Activated T-helper 2 cell treated with anti-CD3 and anti-CD28 coated beads, Interferon-gamma antibody, Interleukin-2, Interleukin-4, amounts not matched to agents 10 μg/mL and 5 μg/mL and 100 μg/mL, durations not matched to agents 14 hours and 24 hours and 36 hours (primary cell): ENCODE data around the gene ANTKMT. TPM values are rescaled to one million over a fixed set of nuclear protein-coding genes. Genes with fewer than 3 reads are reported as not detected.
A peak's percentile ranks its signal among the peaks of the same experiment; 100 is the strongest.

Experiments used
- DNase-seq: peaks from one replicate; pipeline ENCODE4 v3.0.0; 2021; ENCODE audit warnings: low spot score
- H3K27ac Mint-ChIP-seq: one replicate; pipeline ENCODE4 v1.8.0; 2021; ENCODE audit warnings: mixed read lengths
- H3K27me3 Mint-ChIP-seq: one replicate; pipeline ENCODE4 v1.8.0; 2021; ENCODE audit warnings: low read depth, mixed read lengths
- H3K36me3 Mint-ChIP-seq: one replicate; pipeline ENCODE4 v1.8.0; 2021; ENCODE audit warnings: low read depth, mixed read lengths
- H3K4me1 Mint-ChIP-seq: one replicate; pipeline ENCODE4 v1.8.0; 2021; ENCODE audit warnings: low read depth, mixed read lengths
- H3K4me3 Mint-ChIP-seq: one replicate; pipeline ENCODE4 v1.8.0; 2021; ENCODE audit warnings: low read depth, mild to moderate bottlenecking, moderate library complexity, mixed read lengths
- H3K9me3 Mint-ChIP-seq: one replicate; pipeline ENCODE4 v1.8.0; 2021; ENCODE audit warnings: mixed read lengths
- intact Hi-C: fragments of 100-400 bp; cut with micrococcal nuclease; formaldehyde crosslinking; loops from one replicate; pipeline ENCODE4 v1.15.1; 2023
- total RNA-seq: library from RNA; stranded (reverse); gene quantifications from 2 replicates; pipeline ENCODE4 v1.2.3, GENCODE V29; 2022

ANTKMT gene
- total RNA-seq, 1 donor from 2014 or later = 54.4 TPM

DNA sequence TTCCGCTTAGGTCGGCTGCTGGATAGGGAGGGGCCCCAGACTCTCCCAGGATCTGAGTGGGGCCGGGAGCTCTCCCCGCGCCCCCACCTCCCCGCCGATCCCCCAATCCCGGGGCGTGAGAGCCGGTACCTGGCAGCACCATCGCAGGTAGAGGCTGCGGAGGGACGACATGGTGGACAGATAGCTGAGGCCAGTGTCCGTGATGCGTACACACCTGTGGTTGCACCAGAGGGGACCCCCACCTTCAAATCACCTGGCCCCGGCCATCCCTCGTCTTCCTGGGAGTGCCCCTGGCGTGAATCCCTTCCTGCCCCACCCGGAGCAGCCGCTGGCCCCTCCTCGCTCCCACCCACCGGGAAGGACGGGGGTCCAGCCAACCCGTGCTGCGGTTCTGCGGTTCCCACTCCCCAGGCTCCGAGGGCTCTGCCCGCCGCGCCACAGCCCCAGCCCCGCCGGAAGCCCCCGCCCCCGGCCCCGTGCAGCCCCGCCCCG is 26.0 kb upstream of the ANTKMT start:
- H3K27me3 Mint-ChIP-seq = peaks cover 15% of the 10 kb centered on the region
- no peak overlapping the region for H3K4me3 Mint-ChIP-seq
- H3K9me3 Mint-ChIP-seq = no peaks in the 10 kb centered on the region
- intact Hi-C loops = no loop called here
- H3K27ac Mint-ChIP-seq = no peak overlapping the region
- no peak for DNase-seq
- peaks cover 6% of the 10 kb centered on the region for H3K4me1 Mint-ChIP-seq
- peaks cover 6% of the 10 kb centered on the region for H3K36me3 Mint-ChIP-seq

DNA sequence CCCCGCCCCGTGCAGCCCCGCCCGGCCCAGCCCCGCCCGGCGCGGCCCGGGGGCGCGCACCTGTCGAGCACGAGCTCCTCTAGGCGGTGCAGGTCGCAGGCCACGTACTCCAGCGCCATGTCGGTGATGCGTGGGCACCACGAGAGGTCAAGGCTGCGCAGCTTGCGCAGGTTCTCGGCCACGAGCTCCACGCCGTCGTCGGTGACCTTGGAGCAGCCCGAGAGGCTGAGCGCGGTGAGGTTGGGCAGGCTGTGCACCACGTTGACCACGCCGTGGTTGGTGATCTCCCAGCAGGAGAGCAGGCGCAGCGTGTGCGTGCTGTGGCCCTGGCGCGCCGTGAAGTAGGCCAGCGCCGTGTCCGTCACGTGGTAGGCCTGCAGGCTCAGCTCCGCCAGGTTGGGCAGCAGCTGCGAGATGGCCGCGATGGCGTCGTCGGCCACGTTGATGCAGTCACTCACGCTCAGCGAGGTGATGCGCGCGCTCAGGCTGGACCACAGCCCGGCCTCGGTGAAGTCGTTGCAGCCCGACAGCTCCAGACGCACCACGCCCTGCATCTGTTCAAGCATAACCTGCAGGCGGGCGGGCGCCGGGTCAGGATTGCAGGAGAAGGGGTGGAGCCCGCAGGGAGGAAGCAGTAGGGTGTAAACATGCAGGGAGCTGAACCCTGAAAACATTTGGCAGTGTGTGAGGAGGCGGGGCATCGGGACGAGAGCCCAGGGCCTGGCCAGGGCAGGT is 25.4 kb upstream of the ANTKMT start:
- Mint-ChIP-seq H3K36me3 (peaks cover 3% of the 10 kb centered on the region), H3K4me1 (peaks cover 6% of the 10 kb centered on the region), H3K4me3 (peak overlapping the region; percentile 76), H3K9me3 (no peaks in the 10 kb centered on the region), H3K27ac (peak overlapping the region; percentile 46), H3K27me3 (peaks cover 15% of the 10 kb centered on the region)
- peak; percentile 67 for DNase-seq
- intact Hi-C loops = no loop called here

DNA sequence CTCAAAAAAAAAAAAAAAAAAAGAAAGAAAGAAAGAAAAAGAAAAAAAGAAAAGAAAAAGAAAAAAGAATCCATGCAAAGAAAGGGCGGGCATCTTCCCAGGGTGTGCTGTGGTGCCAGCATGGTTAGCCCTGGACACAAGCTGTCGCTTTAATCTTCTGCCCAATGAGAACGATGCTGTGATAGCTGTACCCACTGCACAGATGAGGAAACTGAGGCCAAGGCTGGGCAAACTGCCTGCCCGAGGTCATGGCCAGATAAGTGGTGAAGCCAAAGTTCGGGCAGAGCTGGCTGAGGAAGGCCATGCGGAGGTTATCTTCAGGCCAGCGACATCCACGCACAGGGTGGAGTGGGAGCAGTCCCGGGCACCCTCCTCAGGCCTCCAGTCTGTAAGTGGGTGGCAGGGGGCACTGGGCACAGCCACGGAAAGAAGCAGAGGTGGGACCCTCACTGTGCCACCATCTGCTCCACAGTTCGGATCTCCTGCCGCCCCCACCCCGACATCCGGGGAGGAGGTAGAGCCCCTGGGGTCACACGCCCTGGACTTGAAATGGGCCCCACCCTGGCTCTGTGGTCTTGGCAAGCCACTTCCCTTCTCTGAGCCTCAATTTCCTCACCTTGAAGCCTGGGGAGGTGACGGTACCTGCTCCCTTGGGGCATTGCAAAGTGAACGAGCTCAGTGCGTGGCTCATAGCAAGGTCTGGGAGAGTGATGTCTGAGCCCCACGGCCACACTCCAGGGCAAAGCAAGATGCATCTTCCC is 21.9 kb upstream of the ANTKMT start:
- Mint-ChIP-seq H3K27me3 (peaks cover 13% of the 10 kb centered on the region), H3K36me3 (no peaks in the 10 kb centered on the region), H3K4me1 (peaks cover 6% of the 10 kb centered on the region), H3K27ac (no peak overlapping the region), H3K9me3 (no peaks in the 10 kb centered on the region), H3K4me3 (no peak overlapping the region)
- intact Hi-C loops = no loop called here
- DNase-seq = no peak

DNA sequence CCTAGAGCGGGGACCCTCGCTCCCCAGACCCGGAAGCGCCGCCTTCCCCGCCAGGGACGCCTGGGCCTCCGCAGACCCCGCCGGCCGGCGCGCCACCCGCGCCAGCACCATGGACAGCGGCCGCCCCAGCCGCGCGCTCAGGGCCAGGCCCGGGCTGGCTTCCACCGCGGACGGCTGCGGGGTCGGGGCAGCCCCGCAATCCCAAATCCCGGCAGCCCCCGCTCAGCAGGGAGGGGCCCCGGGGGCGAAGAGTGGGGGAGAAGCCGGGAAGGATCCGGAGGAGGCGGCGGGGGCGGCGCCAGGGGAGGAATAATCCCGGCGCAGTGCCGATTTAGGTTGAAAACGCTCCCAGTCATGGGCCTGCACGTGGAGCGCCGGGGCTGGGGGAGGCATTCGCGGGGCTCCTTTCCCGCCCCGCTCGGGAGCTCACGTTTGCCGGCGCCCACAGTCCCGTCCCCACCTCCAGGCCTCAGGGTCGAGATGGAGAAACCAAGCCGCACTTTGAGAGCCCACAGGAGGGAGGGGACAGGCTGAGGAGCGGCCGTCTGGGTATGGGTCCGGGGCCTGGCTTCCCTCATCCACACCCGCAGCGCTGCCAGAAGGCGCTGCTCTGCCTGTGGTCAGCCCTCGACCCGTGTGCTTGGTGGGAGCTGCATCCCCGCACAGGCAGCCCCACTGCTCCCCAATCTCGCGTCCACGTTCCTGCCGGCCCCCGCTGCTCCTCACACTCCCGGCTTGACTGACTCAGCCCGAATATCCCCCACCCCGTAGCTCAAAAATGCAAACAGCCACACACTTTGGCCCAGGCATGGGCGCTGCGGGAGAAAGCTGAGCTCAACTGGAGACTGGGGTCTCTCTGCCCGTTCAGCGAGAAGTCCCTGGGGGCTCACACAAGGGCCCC is 20.0 kb upstream of the ANTKMT start:
- intact Hi-C loops = no loop called here
- Mint-ChIP-seq H3K27ac (no peak overlapping the region), H3K4me3 (no peak overlapping the region), H3K27me3 (peaks cover 13% of the 10 kb centered on the region), H3K4me1 (no peaks in the 10 kb centered on the region), H3K9me3 (no peaks in the 10 kb centered on the region), H3K36me3 (no peaks in the 10 kb centered on the region)
- peak; percentile 38 for DNase-seq

DNA sequence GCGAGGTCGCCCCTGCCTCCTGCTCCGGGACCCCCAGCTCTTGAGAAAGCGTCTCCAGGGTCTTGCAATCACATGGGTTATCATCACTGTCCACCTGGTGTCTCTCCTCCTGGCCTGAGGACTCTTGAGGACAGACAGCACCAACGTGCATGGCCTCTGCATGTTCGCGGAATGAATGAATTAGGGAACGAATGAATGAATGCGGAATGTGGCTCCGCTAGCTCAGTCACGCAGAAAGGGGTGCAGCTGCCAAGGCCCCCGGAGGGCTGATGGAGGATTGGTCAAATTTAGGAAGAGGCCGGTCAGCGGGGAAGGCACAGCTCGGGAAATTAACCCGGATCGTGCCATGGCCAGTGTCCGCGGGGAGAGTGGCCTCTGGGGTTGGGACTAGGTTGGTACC is 18.6 kb upstream of the ANTKMT start:
- DNase-seq = no peak
- Mint-ChIP-seq H3K27me3 (peaks cover 22% of the 10 kb centered on the region), H3K27ac (no peak overlapping the region), H3K4me3 (no peak overlapping the region), H3K4me1 (no peaks in the 10 kb centered on the region), H3K9me3 (no peaks in the 10 kb centered on the region), H3K36me3 (no peaks in the 10 kb centered on the region)
- intact Hi-C loops = no loop called here

DNA sequence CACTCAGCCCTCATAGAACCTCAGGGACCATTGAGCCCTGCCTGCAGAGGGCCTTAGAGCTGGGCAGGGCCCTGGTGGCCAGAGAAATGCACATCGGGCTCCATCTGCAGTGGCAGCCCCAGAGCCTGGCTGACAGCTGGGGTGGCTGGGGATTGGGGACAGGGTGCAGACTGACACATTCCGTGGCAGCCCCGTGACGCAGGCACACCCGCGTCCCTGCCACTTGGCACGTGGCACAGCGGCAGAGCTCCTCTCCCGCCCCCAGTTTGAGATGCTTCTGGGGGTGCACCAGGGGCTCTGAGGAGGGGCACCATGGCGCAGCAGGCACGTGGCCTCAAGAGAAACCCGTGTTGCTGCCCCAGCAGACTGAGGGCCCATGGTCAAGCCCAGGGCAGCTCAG is 17.5 kb upstream of the ANTKMT start:
- Mint-ChIP-seq H3K9me3 (no peaks in the 10 kb centered on the region), H3K27me3 (peaks cover 30% of the 10 kb centered on the region)
- no peak for DNase-seq

DNA sequence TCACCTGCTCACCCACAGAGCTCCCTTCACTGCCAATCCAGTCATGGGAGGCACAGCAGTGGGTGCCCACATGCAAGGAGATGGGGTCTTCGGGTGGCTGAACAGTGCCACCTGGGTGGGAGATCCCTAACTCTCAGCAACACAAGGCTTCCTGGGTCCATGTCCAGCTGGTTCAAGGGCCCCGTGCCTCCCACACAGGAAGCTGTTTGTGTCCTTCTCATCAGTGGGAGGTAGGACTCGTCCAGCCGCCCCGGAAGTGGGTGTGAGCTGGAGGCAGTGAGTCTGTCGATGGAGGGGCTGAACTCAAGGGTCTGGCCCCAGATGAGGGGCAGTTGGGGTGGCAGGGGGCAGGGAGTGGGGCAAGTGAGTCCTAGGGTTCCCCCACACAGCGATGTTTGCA is 16.9 kb upstream of the ANTKMT start:
- H3K27ac Mint-ChIP-seq = no peak overlapping the region
- no peaks in the 10 kb centered on the region for H3K36me3 Mint-ChIP-seq
- peaks cover 35% of the 10 kb centered on the region for H3K27me3 Mint-ChIP-seq
- no peak for DNase-seq
- H3K4me1 Mint-ChIP-seq = no peaks in the 10 kb centered on the region
- H3K9me3 Mint-ChIP-seq = no peaks in the 10 kb centered on the region
- intact Hi-C loops = no loop called here
- no peak overlapping the region for H3K4me3 Mint-ChIP-seq

More for the DNA sequence above, 17.5 kb upstream of the ANTKMT start:
- H3K27ac Mint-ChIP-seq = no peak overlapping the region
- H3K4me3 Mint-ChIP-seq = no peak overlapping the region
- intact Hi-C loops = no loop called here
- H3K36me3 Mint-ChIP-seq = no peaks in the 10 kb centered on the region
- no peaks in the 10 kb centered on the region for H3K4me1 Mint-ChIP-seq

DNA sequence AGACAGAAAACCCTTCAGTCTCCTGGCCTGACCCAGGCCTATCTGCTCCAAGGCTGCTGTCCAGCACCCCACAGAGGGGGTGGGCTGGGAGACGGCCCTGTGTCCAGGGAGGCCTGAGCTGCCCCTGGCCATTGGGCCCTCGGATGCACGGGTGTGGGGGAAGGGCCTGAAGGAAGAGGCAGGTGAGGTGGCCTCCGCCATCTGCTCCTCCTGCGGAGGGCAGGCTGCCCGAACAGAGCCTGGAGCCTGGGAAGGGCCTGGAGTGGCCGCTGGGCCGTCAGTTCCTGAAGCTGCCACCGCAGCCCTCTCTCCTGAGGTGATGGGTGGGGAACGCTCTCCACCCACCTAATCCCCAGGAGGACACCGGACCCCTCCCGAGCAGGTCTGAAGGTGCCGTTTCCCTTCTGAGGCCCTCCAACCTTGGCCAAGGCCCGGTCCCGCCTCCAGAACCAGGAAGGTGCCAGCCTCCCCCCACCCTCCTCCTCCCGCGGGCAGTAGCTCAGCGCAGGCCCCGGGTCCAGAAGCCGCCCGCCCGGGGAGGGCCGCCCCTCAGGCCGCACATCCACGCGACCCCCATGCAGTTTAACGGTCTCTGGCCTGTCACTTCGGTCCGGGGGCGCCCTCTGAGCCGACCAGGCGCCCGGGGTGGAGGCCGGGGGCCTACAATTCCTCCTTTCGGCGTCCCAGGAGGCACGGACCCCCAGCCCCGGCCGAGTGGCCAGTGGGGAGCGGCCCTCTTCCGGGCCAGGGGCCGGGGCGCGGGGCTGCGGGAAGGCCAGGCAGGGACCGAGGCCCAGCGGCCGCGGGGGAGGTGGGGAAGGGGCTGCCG is 16.2 kb upstream of the ANTKMT start:
- Mint-ChIP-seq H3K36me3 (no peaks in the 10 kb centered on the region), H3K4me3 (no peak overlapping the region), H3K9me3 (no peaks in the 10 kb centered on the region), H3K27ac (no peak overlapping the region), H3K4me1 (no peaks in the 10 kb centered on the region), H3K27me3 (peaks cover 35% of the 10 kb centered on the region)
- intact Hi-C loops = no loop called here
- DNase-seq = no peak

DNA sequence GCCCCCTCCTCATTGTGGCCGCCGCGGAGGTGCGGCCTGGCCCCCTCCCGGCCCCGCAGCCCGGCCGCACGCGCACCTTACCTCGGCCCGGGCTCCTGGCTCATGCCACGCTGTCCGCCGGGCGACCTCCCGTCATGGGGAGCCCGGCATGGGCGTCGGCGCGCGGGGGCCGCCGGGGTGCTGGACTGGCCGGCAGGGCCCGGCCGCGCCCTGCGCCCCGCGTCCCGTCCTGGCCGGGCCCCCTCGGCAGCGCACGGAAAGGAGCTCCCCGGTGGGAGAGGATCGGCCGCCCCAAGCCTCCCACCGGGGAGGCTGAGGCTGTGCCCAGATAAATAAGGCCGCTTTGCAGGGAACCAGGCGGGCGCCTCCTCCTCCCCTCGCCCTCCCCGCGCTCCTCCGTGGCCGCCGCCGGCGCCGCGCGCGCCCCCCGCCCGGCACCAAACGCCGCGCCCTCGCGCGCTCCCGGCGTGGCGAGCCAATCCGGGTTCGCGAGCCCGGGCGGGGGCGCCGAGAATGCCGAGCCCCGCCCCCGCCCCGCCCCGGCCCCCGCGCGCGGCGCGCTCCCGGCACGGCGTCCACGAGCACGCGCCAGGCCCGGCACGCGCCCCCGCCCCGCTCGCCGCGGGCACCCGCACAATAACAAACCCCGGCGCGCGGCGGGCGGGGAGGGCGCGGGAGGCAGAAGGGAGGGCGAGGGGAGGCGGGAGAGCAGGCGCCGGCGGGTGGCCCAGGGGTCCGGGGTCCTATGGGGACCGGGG is 15.3 kb upstream of the ANTKMT start, which contains the start of gene FBXL16:
TSS of gene FBXL16 (minus strand) at position 371 of the 758 bp plus-strand sequence. CDS start 8,396 bp downstream, outside the sequence.
- Mint-ChIP-seq H3K4me1 (no peaks in the 10 kb centered on the region), H3K27me3 (peaks cover 35% of the 10 kb centered on the region), H3K4me3 (no peak within 1 kb of the TSS), H3K36me3 (no peaks in the 10 kb centered on the region), H3K9me3 (no peaks in the 10 kb centered on the region), H3K27ac (no peak within 1 kb of the TSS)
- no peak for DNase-seq
- intact Hi-C loops = no loop called here

DNA sequence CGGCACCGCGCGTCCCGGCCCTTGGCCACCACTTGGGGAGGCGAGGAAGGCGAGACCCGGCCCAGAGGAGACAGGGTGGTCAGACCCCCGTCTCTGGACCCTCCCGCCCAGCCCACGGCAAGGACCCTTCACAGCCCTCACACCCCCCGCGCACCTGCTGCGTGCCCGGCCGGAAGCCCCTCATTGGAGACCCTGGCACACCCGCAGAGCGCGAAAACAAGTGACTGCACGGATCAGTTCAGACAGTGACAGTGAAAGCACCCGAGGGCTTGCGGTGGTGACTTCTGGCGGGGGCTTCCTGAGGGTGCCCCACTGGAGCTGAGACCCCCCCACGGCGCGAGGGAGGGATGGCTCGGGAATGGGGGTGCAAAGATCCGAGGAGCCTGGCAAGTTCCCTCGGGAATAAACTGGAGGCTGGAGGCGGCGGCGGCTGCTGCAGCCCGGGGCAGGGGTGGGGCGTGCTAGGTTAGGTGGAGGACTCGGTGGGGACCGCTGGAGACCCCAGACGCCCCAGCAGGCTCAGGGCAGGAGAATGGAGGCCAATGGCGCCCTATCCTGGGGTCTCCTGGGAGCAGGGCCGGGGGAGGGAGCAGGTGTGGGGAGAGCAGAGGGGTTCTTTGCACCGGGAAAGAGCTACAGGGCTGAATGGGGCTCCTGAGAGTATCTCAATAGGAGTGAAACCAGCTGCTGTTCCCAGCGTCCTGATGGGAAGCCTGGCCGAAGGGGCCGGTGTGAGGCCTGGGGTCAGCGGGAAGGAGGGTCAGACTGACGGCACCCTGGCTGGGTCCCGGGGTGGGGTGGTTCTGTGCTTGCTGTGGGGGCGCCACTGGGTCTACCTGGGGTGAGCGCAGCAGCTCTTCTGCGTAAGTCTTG is 14.5 kb upstream of the ANTKMT start:
- DNase-seq = no peak
- H3K4me3 Mint-ChIP-seq = no peak overlapping the region
- no peaks in the 10 kb centered on the region for H3K4me1 Mint-ChIP-seq
- no peak overlapping the region for H3K27ac Mint-ChIP-seq
- no peaks in the 10 kb centered on the region for H3K36me3 Mint-ChIP-seq
- H3K27me3 Mint-ChIP-seq = peaks cover 33% of the 10 kb centered on the region
- intact Hi-C loops = no loop called here
- no peaks in the 10 kb centered on the region for H3K9me3 Mint-ChIP-seq

DNA sequence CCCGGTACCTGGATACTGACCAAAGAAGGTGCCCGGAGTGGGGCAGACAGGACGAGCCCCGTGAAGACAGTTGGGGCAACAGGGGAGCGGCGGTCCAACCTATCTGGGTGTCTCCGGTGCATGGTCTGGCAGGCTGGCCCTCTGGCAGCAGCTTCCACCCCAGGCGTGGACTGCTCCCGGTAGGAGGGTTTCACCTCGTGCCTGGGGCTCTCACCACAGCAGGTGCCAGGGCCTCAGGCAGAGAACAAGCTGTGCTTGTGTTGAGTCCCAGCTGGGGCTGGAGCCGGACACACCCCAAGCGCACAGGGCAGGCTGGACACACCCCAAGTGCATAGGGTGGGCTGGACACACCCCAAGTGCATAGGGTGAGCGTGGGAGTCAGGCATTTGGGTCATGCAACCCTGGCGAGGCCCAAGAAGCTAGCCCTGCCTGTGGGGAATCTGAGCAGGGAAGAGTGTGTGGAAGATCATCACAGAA is 13.8 kb upstream of the ANTKMT start:
- no peak overlapping the region for H3K27ac Mint-ChIP-seq
- H3K36me3 Mint-ChIP-seq = no peaks in the 10 kb centered on the region
- H3K4me1 Mint-ChIP-seq = no peaks in the 10 kb centered on the region
- no peaks in the 10 kb centered on the region for H3K9me3 Mint-ChIP-seq
- H3K27me3 Mint-ChIP-seq = peaks cover 28% of the 10 kb centered on the region
- no peak for DNase-seq
- H3K4me3 Mint-ChIP-seq = no peak overlapping the region
- intact Hi-C loops = no loop called here
